HepG2 (cell line): ENCODE data around the gene YIF1B. TPM values are rescaled to one million over a fixed set of nuclear protein-coding genes. Genes with fewer than 3 reads are reported as not detected.

Source experiments
- ARNTL ChIP-seq: sonication (generic); formaldehyde crosslinking; IDR thresholded peaks from 2 replicates; pipeline ENCODE4 v1.4.0; 2020; ENCODE audit warnings: mild to moderate bottlenecking, missing genetic modification reagents
- BCLAF1 ChIP-seq: fragments of 450-650 bp; IDR thresholded peaks from 2 replicates; pipeline ENCODE4 v1.6.1; 2017; ENCODE audit warnings: mild to moderate bottlenecking
- BRCA1 ChIP-seq: sonication (generic); formaldehyde crosslinking; IDR thresholded peaks from 2 replicates; pipeline ENCODE4 v1.4.0; 2020; ENCODE audit warnings: missing genetic modification reagents
- HMGA1 ChIP-seq: sonication (generic); formaldehyde crosslinking; conservative IDR thresholded peaks from 2 replicates; pipeline ENCODE4 v1.4.0; 2020; ENCODE audit warnings: missing genetic modification reagents
- HMGXB3 ChIP-seq: sonication (generic); formaldehyde crosslinking; IDR thresholded peaks from 2 replicates; pipeline ENCODE4 v1.4.0; 2020; ENCODE audit warnings: missing genetic modification reagents, borderline replicate concordance
- IKZF4 ChIP-seq: sonication (generic); formaldehyde crosslinking; IDR thresholded peaks from 2 replicates; pipeline ENCODE4 v1.5.1; 2020; ENCODE audit warnings: borderline replicate concordance, mild to moderate bottlenecking, low read depth, missing genetic modification reagents; ENCODE audit errors: not compliant biosample characterization
- KLF12 ChIP-seq: sonication (generic); formaldehyde crosslinking; IDR thresholded peaks from 2 replicates; pipeline ENCODE4 v1.4.0; 2020; ENCODE audit warnings: missing genetic modification reagents, borderline replicate concordance
- MEIS1 ChIP-seq: sonication (generic); formaldehyde crosslinking; IDR thresholded peaks from 2 replicates; pipeline ENCODE4 v1.9.0; 2021; ENCODE audit warnings: mild to moderate bottlenecking, missing genetic modification reagents, moderate library complexity, borderline replicate concordance
- NFIB ChIP-seq: sonication (generic); formaldehyde crosslinking; IDR thresholded peaks from 2 replicates; pipeline ENCODE4 v1.9.0; 2021; ENCODE audit warnings: missing genetic modification reagents, mild to moderate bottlenecking, borderline replicate concordance
- PPARG ChIP-seq: conservative IDR thresholded peaks from 2 replicates; pipeline ENCODE4 v1.6.1; 2016; ENCODE audit warnings: missing biosample characterization, missing genetic modification reagents
- SP5 ChIP-seq: IDR thresholded peaks from 2 replicates; pipeline ENCODE4 v1.6.1; 2016; ENCODE audit warnings: low read depth, borderline replicate concordance
- TGIF2 ChIP-seq: IDR thresholded peaks from 2 replicates; pipeline ENCODE4 v1.6.1; 2016; ENCODE audit warnings: control low read depth, missing compliant biosample characterization
- ZBTB3 ChIP-seq: sonication (generic); formaldehyde crosslinking; IDR thresholded peaks from 2 replicates; pipeline ENCODE4 v1.4.0; 2020; ENCODE audit warnings: low read depth, mild to moderate bottlenecking, moderate library complexity, missing genetic modification reagents, borderline replicate concordance
- ZNF143 ChIP-seq: sonication (generic); formaldehyde crosslinking; IDR thresholded peaks from 2 replicates; pipeline ENCODE4 v1.4.0; 2020; ENCODE audit warnings: missing genetic modification reagents
- ZNF207 ChIP-seq: fragments of 450-650 bp; IDR thresholded peaks from 2 replicates; pipeline ENCODE4 v1.6.1; 2016; ENCODE audit warnings: antibody characterized with exemption, borderline replicate concordance
- ZSCAN22 ChIP-seq: sonication (generic); formaldehyde crosslinking; IDR thresholded peaks from 2 replicates; pipeline ENCODE4 v1.4.0; 2020; ENCODE audit warnings: mild to moderate bottlenecking, missing genetic modification reagents
- polyA plus RNA-seq, 8 experiments: library from polyadenylated mRNA; depleted of rRNA in 3 of 8; stranded (reverse) in 7 of 8; unstranded in 1 of 8; fragments of >200 nt; fragmentation: Illumina TruSeq in 4 of 8; extraction: Trizol in 4 of 8; gene quantifications; 2 replicates each; pipeline versions ENCODE4 v1.2.1 to v1.2.3, GENCODE V29; 2011 to 2016; ENCODE audit warnings: low read depth in 4 of 8, missing spikeins in 1 of 8, mixed read lengths in 1 of 8; ENCODE audit not compliant: insufficient read depth in 1 of 8
- total RNA-seq, 5 experiments: library from RNA; depleted of rRNA; stranded (reverse); fragments of >200 nt; fragmentation: Illumina TruSeq; extraction: Trizol; gene quantifications; 2 replicates each; pipeline ENCODE4 v1.2.3, GENCODE V29; 2016; ENCODE audit warnings: low read depth in 1 of 5

YIF1B gene
- total and polyA plus RNA-seq, 2 of the 13 experiments (the other 11 are each of a cell fraction or from before 2014, with no cell fraction given) = 41.4 to 85.2 TPM

- TF ChIP-seq HMGXB3 (CRISPR knock-in tag) (no peak), ARNTL (CRISPR knock-in tag) (no peak), TGIF2 (CRISPR knock-in tag) (0 out of 2 replicates have a peak, but pooled peaks have one; percentile 21), NFIB (no peak), IKZF4 (CRISPR knock-in tag) (no peak), ZSCAN22 (CRISPR knock-in tag) (no peak), BCLAF1 (no peak), BRCA1 (CRISPR knock-in tag) (no peak), ZNF143 (CRISPR knock-in tag) (no peak), SP5 (CRISPR knock-in tag) (0 out of 2 replicates have a peak, but pooled peaks have one; percentile 13), ZBTB3 (no peak), ZNF207 (no peak), KLF12 (CRISPR knock-in tag) (0 out of 2 replicates have a peak, but pooled peaks have one; percentile 3), PPARG (CRISPR knock-in tag) (no peak), MEIS1 (no peak), HMGA1 (CRISPR knock-in tag) (no peak)
Measured at GRCh38 chr19:38336638-38337359, 21.1 kb upstream of the YIF1B start (continued).
